ENCODE results near the gene RMND1.
"Not testable (repeated sequence)": the region's sequence is repeated elsewhere in the genome, so short reads cannot be mapped to it uniquely, and the experiment has no call there.

Gene RMND1, protein sequence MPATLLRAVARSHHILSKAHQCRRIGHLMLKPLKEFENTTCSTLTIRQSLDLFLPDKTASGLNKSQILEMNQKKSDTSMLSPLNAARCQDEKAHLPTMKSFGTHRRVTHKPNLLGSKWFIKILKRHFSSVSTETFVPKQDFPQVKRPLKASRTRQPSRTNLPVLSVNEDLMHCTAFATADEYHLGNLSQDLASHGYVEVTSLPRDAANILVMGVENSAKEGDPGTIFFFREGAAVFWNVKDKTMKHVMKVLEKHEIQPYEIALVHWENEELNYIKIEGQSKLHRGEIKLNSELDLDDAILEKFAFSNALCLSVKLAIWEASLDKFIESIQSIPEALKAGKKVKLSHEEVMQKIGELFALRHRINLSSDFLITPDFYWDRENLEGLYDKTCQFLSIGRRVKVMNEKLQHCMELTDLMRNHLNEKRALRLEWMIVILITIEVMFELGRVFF

DNA sequence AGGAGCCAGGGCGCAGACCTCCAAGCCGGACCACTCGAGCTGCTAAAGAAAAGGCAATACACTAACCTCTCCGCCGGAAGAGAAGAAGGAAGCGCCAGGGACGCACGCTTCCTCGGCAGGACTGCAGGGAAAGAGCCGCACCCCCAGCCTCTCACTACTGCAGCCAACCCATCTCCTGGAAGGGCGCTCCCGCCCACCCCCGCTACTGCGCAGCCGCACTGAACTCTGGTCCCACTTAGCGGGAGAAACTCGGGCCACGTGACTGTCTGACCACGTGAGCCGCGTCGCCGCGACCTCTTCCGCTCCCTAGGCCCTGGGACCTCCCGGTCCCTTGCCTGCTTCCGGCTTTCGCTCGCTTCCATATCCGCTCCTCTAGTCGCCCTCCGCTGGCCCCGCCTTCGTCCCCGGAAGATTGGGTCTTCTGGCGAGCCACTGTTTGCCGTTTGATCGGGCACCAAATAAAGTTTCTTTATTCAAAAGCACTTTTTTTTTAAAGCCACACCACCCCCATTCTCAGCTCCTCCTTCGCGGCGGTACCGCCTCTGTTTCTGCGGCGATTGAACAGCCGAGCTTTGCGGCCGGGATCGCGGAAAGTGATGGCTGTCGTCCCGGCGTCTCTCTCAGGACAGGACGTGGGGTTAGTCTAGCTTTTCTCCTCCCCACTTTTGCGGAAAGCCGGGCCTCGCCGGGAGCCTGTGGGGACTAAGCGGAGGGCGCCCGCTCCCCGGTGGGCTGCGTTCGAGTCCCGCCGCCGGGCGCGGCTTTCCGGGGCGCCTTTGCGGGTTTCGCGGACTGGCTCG is at the start of gene RMND1:
TSS of gene RMND1 (minus strand) at position 177 of the 800 bp plus-strand sequence. CDS start 6,315 bp downstream, outside the sequence.
- DNase-seq, result peak; percentile 100

DNA sequence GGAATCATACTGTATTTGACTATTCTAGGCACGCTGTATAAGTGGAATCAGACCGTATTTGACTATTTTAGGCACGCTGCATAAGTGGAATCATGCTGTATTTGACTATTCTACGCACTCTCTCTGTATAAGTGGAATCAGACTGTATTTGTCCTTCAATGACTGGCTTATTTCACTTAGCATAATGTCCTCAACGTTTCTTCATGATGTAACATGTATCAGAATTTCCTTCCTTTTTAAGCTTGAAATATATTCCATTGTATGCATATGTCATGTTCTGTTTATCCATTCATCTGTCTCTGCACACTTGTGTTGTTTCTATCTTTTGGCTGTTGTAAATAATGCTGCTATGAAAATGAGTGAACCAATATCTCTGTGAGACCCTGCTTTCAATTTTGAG is 47.6 kb upstream of the RMND1 start:
- no peak for DNase-seq

DNA sequence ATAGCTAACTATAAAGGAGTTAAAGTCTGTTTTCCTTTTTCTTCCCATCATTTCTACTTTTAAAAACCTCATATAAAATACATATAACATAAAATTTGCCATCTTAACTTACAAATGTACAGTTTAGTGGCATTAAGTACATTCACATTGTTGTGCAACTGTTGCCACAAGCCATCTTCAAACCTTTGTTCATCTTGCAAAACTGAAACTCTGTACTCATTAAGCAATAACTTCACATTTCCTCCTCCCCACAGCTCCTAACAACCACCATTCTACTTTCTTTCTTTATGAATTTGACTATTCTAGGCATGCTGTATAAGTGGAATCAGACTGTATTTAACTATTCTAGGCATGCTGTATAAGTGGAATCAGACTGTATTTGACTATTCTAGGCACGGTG is 46.4 kb upstream of the RMND1 start:
- DNase-seq, result no peak

DNA sequence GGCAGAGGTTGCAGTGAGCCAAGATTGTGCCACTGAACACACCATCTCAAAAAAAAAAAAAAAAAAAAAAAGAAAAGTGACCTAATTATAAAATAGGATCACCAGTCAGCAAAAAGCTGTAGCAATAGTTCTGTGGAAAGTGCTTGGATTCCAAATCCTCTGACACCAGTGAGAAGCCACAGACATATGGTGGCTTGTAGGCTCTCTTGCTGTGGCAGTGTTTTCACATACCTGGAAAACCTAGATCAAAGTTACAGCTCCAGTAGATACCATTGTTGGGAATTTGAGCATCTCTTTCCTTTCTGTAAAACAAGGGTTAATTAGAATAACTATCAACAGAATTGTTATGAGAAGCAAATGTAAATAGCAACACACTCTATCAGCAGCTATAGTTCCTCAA is 46.0 kb upstream of the RMND1 start:
- DNase-seq, result no peak

DNA sequence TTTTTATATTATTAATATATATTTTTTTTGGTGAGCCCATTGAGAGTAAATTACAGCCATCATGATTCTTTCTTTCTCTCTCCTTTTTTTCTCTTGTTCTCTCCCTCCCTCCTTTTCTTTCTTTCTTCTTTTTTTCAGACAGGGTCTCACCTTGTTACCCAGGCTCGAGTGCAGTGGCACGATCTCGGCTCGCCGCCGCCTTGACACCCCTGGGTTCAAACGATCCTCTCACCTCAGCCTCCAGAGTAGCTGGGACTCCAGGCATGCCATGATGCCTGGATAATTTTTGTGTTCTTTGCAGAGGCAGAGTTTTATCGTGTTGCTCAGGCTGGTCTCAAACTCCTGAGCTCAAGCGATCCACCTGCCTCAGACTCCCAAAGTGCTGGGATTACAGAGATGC is 43.5 kb upstream of the RMND1 start:
- no peak for DNase-seq

DNA sequence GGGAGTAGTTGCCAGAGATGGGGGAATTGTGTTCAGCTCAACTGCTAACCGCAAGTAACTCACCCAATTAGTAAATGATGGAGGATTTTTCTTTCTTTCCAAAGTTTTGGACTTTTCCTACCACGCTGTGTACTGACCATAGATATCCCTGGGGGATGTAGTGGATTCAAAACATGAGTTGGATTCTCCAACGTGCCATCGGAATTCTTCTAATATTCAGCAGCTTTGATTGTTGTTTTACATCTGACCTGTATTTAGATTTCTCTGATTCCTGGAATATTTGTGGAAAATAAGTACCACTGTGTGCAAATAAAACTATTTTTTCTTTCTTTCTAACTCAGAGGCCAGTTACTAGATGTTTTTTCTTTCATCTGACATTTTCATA is 43.0 kb upstream of the RMND1 start:
- no peak for DNase-seq

DNA sequence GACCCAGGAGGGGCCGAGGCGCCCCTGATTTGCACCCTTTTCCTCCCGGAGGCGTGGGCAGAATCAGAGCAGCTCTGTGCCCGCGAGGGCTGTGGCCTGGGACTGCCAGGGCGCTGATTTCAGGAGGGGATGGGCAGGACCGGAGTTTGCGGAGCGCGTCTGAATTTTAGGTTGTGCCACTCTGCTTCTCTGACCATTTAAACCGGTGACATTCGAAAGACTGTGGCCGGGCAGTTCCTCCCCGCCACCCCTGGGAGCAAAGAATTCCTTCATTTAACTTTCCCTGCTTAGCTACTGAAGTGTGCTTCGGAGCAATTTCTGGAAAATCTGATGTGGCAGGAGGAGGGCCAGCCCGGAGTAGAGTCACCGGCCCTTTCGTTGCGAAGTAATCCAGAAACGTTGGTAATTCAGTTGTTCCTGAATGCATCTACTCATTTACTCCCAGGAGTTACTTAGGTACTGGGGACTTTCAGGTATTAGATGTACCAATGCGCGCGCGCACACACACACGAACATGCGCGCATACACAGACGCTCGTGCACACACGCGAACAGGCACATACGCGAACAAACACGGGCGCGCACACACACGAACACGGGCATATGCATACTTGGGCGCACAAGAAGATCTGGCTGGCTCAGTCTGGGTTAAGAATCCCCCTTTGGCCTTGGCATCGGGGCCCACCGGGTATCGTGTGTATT is 42.5 kb upstream of the RMND1 start:
- DNase-seq, result peak; percentile 45

DNA sequence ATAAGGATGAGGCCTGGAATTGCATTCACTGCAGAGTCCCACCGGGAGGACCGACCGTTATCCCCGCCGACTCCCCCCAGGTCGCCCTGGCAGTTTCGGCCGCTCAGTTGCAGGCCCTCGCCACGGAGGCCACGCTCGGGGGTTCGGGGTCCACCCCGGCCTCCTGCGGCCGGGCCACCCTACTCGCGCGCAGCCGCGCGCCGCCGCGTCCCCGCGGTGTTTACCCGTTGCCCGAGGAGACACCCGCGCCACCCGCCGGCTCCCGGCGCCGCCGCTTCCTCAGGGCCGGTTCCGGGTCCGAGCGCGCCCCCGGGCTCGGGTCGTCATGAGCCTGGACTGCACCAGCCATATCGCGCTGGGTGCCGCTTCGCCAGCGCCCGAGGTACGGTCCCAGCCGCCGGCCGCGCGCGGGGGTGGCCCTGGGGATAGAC is 41.9 kb upstream of the RMND1 start, which contains the start of gene CCDC170:
TSS of gene CCDC170 (plus strand) at position 214 of the 431 bp plus-strand sequence. CDS start at position 326, 112 bp downstream.
- DNase-seq, result peak; percentile 30

DNA sequence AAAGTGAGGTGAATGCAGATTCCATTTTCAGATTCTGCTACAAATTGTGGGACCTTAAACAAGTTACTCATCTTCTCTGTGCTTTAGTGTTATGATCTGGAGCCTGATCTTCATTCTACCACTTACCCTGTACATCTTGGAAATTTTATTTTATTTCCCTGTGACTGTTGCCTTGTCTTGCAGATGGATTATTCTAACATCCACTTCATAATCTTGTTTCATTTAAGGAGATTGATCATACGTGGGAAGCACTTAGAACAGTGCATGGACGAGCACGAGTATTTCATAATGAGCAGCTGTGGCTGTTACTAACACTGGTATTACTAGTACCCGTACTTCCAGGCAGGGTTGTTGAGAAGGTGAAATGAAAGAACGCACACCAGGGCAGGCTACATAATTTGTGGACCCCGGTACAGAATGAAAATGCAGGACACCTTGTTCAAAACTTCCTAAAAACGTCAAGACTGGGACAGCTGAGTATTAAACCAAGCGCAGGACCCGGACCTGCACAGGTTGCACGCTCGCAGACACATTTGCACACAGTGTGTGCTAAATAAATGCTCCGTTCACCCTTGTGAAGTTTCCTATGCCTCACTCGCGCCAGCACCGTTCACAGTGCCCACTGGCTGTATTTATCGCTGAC is 41.4 kb upstream of the RMND1 start:
- DNase-seq, result no peak

DNA sequence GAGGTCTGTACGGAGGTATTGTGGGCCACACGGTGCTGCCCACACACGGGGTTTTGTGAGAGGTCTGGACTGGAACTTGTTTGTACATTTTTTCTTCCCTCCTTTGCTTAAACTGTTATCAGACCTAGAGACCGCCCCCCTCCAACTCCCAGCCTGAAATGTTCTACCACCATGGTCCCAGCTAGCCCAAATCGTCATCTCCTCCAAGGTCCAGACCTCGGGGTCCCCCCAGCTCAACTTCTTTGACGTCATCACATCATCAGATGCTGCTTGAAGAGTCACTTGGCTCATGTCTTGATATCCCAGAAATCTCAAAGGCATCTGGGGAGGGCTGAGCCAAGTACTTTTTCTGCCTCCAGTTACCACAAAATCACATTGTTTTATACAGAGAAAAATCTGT is 39.1 kb upstream of the RMND1 start:
- no peak for DNase-seq

DNA sequence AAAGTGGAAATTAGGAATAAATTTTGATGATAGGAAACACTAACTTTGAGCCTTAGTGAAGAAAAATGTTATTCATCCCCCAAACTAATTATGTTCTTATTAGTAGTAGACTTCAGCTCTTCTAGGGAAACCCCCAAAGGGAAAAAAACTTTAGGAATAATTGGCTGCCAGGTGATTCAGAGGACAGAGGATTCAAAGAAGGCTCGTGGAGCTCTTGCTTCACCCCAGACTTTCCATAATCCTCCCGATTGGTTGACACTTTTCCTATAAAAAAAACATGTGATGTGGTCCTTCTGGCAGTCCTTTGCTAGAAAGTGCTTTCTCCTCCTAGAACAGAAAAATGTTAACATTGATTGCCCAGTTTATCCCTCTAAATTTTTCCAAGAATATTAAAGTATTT is 36.3 kb upstream of the RMND1 start:
- DNase-seq, result no peak

DNA sequence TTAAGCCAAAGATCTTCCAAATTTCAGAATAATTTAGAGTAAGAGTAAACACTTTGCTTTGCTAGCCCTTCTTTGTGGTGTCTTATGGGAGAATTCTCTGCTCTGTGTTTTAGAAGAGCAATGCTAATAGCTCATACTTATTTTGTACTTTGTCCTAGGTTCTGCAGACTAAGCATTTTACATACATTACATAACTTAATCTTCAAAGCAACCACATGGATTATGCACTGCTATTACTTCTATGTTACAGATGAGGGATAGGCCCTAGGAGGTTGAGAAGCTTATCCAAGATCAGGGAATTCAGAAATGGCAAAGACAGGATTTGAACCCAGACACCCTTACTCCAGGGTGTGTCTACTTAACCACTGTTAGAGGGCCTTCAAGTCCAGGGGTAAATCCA is 32.1 kb upstream of the RMND1 start:
- no peak for DNase-seq

DNA sequence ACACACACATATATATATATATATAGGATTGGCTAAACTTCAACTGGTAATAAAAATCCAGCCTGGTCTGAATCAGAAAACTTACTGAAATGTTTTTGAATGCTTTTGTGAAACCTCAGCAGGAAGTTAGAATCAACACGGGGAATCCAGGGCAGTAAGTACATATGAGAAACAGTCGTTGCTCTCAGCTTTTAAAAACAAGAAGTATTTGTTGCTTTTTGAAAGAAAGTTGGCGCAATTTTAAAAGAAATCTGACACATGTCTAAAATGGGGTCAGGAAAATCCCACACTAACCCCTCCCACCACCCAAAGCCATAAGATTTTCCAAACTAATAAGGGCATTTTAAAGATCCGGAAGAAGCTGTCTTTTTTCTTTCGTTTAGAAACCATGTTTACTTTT is 30.4 kb upstream of the RMND1 start:
- DNase-seq, result no peak

DNA sequence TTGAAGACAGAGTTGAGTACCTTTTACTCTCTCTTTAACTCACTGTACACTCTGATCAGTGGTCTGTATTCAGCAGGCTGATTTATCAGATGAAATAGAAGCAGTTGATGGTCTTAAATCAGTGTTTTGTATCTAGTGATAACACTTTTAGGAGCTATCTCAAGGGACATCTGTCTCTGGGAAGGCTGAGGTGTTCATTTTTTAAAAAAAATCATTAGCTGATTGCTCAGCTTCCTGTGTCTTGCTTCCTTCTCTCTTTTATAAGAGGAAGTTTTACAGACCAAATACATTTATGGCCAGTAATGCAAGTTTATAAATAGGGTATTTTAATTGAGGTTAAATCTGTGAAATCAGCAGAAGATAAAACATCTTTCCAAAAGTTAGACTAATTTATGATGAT is 29.9 kb upstream of the RMND1 start:
- DNase-seq, result no peak

DNA sequence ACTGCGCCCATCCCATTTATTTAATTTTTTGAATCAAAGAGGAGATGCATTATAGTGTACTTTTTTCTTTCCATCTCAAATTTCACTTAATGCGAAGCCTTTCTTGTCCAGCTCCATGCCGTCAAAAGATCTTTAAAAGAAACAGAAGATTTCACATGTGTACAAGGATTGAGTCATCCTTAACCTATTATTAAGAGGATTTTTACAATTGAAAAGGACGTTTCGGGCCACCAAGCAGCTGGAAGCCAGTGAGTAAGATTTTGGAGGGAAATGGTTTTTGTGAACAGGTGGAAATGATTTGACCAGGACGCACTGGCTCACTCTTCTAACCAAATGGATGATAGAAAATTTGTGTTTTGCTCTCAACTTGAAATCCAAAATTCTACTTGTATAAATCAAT is 26.7 kb upstream of the RMND1 start:
- no peak for DNase-seq

DNA sequence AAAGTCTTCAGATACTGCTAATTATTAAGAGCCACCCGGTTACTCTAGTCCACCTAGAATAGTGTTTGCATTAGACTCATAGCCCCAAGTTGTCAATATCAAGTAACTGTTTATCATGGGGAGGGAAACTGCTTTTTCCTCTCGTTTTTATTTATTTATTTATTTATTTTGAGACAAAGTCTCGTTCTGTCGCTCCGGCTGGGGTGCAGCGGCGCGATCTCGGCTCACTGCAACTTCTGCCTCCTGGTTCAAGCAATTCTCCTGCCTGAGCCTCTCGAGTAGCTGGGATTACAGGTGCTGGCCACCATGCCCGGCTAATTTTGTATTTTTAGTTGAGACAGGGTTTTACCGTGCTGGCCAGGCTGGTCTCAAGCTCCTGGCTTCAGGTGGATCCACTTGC is 25.8 kb upstream of the RMND1 start:
- no peak for DNase-seq

DNA sequence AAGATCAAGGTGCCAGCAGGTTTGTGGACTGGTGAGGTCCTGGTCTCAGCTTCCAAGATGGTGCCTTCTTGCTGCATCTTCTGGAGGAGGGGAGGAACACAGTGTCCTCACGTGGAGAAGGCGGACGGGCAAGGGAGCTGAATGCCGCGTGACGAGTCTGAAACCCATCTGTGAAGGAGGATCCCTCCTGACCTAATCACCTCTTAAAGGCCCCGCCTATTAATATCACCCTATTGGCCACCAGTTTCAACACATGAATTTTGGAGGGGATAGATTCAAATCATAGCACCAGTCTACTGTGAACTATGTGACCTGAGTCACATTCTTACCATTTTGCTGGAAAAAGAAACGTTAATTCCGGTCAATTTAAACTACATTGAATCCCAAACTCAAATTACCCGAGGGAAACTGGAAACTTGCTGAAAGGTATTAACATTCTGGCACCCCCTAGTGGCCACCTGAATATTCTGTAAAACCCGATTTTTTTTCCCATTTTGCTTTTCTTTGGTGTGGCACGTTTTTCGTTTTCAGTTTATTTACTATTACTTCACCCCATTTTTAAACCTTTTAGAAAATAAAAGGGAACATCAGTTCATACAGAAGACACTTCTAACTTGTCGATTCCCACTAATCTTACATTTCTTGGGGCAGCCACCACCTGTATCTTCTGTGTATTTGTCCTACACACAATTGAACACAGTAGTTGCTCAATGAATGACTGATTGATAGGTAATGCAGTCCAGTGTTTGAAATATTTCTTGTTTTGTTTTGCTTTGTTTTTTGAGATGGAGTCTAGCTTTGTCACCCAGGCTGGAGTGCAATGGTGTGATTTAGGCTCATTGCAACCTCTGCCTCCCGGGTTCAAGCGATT is 24.0 kb upstream of the RMND1 start:
- peak; percentile 40 for DNase-seq

DNA sequence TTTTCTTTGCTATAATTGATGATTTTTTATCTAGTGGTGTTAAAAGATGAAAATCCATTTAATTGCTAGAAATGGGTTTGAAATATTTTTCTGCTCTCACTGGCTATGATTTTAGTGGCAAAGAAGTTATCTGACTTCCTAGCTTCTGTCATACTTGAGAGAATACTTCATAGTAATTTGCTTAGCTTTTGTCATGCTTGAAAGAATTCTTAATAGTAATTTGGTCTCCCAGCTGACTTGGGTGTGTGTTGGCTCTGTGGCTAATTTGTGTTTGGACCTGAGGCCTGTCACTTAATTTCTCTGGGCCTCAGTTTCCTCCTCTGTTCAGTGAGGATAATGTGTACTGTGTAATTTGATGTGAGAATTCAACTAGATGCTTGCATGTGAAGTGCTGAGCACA is 12.8 kb upstream of the RMND1 start:
- no peak for DNase-seq

DNA sequence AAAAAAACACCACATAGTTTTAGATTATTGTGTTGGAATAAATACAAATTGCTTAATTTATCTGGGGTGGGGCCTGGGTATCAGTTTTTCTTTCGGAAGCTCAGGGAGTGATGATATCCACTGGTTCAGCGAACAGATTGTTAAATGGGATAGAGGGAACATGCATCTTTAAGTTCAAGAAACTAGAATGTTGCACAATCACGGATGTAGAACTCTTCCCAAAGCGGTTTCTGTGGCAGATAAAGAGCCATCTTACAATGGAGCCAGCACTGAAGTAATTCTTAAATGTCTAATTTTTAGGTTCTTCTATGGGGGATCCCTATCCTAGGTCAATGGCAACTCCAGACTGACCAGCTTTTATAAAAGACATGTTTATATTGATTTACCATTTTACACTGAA is 9.7 kb upstream of the RMND1 start:
- no peak for DNase-seq

DNA sequence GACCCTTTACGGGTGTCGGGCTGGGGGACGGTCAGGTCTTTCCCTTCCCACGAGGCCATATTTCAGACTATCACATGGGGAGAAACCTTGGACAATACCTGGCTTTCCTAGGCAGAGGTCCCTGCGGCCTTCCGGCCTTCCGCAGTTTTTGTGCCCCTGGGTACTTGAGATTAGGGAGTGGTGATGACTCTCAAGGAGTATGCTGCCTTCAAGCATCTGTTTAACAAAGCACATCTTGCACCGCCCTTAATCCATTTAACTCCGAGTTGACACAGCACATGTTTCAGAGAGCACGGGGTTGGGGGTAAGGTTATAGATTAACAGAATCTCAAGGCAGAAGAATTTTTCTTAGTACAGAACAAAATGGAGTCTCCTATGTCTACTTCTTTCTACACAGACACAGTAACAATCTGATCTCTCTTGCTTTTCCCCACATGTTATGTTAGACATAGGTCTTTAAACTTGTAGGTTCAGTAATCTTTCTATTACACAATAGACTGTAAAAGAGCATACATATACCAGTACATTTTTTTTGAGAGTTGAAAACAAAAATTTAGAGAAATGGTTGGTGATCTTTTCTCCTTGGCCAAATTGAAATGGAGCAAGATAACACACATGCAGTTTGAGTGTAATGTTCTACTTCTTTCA is 3.9 kb upstream of the RMND1 start:
- DNase-seq, result not testable (repeated sequence)

DNA sequence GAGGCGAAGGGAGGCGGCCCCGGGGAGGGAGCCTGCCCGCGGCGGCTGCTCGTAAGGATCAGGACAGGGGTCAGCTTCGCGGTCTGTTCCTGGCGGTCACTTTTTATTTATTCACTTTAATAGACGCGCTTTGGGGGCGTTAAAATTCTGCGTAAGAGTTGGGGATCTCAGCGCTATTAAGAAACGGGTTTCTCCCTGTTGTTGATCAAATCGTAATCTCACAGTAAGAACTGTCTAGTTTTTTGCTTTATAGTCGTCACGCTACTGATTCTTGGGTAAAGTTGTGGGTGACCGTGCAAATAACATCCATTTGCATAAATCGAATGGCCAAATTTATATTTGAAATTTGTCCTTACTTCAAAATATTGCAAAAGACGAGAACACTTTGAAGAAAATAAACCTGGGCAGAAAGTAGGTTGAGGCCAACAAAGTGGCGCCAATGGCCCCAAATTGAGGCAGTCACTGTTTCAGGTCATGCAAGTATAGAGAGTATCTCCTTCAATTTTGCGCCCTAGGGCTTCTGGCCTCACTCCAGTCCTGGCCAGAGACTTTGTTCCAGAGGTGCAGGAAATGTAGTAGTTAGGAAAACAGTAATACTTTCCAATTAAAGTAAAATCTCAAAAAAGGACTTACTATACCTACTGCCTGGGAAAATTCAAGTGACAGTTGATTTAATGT is 963 bp upstream of the RMND1 start:
- DNase-seq, result no peak
